HG03103 (cell line): ENCODE measurements around the gene CHMP6.
A peak's percentile ranks its signal among the peaks of the same experiment; 100 is the strongest.
"Not testable (repeated sequence)": the region's sequence is repeated elsewhere in the genome, so short reads cannot be mapped to it uniquely, and the experiment has no call there.

ENCODE experiments used
- ATAC-seq: cut with Tn5 transposase; IDR thresholded peaks from one replicate; pipeline ENCODE4 v1.9.1; 2021; ENCODE audit warnings: low read depth; ENCODE audit not compliant: unreplicated experiment

CHMP6 gene

DNA sequence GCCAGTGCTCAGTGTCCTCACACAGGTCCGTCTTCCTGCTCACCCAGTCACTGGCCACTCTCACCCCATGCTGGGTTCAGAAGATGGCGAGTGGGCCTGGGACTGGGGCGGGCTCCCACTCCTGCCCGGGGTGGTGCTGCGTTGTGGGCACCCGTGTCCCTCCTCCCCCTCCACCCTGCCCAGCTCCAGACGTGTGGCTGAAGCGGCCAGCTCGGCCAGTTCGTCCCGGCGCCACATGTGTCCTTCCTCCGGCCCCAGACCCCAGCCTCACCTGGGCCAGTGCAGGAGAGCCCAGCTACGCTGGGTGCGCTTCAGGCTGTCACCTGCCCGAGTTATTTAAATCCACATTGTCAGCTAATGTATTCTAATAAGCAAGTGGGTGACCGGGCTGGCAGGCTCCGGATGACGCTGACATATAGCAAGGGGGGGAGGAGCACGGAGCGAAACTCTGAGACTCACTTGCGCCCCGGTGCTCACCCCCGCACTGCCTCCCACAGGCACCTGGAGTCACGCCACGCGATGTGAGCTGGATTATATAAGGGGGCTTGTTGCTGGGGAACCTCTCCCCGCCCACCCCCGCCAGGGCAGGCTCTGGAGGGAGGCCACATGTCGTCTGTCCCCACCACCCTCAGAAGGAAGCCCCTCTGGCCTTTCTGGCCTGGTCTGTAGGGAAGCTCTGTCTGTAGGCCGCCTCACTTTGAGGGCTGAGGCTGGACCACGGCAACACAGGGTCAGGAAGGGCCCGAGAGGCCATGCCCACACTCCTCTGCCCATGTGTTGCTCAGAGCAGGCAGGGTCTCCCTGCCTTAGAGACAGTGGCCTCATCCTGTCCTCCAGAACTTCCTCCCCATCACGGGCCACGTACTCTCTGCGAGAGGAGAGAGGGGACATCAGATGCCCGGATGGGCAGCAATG, 36.2 kb downstream of the CHMP6 start:
- ATAC-seq: no peak

DNA sequence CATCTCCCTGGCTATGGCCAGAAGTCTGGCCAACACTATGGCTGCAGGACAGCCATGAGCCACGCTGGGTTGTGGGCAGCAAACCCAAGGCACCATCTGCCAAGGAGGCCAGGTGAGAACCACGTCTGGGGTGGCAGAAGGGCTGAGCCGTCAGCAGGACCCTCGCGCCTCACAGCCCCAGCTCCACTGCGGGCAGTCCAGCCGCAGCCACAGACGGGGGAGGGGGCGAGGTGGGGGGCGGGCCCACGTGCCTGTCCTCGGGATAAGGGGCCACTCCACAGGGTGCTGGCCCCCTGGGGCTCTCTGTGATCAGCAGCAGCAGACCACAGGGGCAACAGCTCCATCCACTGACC, 36.8 kb downstream of the CHMP6 start:
- no peak for ATAC-seq

DNA sequence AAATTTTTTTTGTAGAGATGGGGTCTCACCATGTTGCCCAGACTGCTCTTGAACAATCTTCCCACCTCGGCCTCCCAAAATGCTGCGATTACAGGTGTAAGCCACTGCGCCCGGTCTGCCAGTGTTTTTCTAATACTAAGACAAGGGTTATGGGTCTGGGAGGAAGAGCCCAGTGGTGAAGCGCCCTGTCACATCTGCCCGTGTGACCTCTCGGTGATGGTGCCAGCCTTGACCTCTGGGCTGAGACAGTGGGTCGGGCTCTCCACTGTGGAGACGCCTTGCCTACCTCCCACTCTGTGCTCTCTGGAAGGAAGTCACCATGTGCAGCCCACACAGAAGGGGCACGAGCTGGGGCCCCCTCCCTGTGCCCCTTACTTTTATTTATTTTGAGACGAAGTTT, 38.2 kb downstream of the CHMP6 start:
- ATAC-seq: no peak

DNA sequence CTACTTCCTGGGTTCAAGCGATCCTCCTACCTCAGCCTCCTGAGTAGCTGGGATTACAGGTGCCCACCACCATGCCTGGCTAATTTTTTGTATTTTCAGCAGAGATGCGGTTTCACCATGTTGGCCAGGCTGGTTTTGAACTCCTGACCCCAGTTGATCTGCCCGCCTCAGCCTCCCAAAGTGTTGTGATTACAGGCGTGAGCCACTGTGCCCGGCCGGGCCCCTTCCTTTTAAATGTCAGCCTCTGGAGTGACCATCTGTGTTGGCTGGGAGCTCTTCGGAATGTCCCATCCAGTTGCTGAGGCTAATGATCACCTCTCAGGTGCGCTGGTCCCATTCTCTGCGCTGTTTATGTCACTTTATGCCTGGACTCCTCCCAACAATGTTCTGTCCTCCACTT, 38.7 kb downstream of the CHMP6 start:
- ATAC-seq: not testable (repeated sequence)

DNA sequence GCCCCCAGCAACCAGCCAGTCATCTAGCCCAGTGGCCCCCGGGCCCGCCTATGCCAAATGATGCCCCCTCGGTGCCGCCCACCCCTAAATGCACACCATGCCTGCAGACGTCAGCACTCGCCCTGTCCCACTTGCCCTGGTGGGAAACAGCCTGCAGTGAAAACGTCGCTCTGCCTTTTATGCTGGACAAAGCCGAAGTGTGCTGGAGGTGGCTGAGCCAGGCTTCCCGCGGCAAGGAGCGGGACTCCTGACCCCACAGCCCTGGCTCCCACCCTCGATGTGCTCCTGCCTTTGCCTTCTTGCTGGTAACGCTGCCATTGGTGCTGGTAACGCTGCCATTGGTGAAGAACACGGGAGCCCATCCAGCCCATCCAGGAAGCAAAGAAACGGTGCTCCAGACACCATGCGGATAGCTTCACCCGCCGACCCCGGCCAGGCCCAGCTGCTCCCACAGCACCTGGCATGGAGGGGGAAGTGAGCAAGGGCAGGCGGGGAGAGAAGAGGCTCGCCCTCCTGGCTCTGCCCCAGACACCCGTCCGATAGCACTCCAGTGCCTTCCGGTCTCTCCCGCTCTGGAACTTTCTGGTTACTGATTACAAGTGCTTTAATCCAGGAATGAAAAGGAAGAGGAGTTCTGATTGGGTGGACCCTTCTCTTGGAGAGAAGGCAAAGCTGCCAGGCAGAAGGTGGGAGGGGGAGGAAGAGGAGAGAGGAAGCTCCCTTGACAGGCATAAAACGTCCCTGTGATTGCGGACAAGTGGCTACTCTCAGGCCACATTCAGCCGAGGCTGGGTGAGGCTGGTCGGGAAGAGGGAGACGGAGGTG, 39.3 kb downstream of the CHMP6 start:
- no peak for ATAC-seq

DNA sequence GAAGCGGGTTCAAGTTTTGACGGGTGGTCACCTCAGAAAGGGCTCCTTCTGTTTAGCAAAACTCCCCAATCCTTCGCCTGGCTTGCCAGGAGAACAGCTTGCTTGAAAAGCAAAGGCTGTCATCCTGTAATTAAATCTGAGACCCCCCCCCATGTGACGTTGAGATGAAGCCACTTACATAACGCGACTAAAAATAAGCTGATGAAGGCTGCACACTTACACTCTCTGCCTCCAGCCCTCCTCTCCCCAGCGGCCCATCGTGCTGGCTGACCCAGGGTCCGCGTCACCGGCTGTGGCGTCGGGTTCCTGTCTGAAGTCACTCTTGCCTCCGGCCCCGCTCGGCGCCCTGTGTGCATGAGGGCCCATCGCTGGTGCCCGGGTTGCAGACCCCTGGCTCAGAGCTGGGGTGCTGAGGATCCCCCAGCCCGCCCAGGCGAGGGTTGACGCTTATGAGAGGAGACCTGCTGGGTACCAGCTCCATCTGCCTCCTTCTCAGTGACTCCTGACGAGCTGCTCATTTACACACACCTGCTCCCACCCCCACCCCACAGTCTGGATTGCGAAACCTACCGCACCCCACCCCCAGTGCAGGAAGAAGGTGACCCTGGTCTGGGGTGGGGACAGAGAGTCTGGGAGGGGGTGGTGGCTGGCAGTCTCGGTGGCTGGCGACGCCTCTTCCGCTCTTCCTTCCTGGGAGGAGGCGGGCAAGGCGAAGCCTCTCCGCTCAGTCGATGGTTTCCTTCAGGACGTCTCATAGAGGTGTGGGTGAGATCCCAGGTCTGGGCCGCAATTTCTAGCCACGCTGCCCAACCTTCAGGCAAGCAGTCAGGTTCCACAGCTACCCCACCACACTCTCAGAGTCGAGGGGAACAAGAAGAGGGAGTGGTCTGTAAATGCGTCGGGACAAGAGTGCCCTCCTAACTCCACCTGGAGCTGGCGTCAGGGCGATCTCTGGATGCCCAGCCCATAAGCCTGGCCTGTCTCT, 40.2 kb downstream of the CHMP6 start:
- ATAC-seq: no peak

DNA sequence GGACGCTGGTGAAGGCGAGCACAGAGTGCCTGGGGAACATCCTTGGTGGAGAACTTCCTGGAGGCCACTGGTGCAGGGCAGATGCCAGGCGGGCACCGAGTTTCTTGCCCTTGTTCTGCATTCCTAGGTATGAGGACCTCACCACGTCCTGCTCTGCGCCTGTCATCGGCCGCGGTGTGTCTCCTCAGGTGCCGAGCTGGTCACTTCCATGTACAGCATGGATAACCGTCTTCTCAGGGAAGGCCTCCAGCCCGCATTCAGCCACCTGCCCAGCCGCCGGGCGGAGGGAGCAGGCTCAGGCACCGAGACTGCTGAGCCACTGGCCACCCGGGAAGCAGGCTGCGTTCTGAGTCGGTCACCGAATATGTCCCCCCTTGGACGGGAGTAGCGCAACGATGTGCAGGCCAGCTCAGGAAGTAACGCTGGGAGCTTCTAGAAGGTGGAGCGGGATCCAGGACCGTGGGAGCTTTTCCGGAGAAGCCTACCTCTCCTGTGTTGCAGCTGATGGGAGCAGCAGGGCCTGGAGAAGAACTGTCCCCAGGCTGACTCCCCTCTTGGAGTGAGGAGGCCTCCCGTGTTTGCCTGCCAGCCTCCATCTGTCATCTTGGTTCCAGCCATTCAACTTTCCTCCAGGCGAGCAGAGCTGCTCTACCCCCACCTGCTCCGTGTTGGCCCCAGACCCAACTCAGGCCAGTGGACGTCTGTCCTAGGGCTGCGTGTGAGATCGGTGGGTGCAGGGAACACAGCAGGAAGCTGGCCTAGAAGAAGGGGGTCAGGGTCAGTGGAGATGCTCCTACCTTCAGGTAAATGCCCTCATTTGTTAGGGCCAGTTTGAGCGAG, 41.2 kb downstream of the CHMP6 start:
- no peak for ATAC-seq

DNA sequence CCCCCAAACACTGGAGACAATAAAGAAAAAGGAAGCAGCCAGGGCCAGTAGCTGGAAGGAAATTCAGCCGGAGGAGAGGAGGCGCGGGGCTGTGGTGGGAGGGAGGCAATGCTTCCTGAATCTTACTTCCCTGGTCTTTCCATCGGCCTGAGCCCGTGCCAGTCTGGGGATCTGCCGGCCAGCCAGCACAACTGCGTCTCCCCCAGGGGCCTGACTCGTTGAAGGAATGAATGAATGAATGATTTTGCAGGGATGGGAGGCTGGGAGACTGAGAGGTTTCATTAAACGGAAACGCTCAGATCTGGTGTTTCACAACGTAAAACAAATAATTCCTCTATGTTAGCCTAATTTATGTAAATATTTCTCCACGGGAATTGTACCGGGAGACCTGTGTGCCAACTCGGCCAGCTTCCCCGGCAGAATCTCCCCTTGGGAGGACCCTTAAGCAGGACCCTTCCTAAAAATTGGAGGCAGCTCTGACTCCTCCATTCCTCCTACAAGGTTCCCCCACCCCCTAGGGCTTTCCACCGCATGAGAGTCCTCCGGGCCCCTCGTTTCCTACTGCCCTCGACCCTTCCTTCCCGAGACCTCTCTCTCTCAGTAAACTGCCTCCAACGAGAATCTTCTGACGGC, 42.0 kb downstream of the CHMP6 start:
- no peak for ATAC-seq

DNA sequence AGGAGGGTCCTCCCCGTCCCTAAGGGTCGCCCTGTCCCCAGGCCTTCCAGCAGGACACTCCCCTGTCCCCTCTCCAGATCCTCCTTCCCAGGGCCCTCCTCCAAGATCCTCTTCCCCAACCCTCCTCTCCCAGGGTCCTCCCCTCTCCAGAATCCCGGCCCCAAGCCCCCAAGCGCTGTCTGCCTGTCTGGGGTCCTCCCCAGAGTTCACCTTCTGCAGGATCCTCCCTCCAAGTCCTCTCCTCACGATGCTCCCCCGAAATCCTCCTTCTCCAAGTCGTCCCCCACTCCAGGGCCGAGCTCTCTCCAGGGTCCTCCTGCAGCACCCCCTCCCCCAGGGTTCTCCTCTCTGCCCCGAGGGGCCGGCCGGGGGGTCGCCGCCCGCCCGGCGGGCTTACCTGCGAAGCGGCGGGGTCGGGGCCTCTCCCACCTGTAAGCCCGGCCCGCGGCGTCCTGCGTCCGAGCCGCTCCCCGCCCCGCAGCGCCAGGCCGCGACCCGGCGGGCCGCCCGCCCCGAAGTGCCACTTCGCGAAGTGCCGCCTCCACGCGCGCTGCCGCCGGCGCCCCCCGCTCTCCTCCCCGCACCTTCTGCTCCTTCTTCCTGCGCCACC, 42.6 kb downstream of the CHMP6 start:
- ATAC-seq: no peak

DNA sequence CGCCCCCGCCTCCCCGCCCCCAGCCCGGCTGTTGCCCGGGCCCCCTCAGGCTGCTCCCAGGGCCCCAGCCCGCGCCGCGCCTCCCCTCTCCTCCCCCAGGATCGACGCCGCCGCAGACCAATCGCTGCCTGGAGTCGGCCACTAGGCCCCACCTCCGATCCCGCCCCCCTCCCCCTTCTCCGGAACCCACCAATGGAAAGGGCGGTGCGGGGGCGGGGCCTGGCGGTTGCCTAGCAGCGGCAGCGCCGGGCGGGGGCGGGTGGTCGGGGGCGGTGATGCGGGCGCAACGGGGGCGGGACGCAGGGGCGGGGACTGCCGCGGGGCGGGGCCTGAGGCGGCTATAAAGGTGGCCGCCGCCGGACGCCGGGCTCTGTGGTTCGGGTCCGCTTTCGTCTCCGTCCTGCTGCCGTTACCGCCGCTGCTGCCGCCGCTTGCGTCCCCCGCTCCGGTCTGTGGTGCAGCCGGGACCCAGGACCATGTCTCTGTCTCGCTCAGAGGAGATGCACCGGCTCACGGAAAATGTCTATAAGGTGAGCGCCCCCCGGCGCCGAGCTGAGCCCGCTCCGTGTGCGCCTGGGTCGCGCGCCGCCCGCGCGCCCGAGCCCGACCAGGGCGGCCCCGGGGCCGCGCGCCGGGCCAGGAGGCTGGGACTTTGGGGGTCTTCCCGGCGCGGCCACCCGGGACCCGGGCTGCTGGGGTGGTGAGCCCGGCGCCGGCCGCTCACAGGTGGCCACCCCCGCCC, 43.3 kb downstream of the CHMP6 start, which contains the start of gene BAIAP2:
Gene BAIAP2 (plus strand): TSS at position 373 of the 742 bp plus-strand sequence. CDS start 104 bp downstream, at position 477.
- peak; percentile 48 for ATAC-seq

DNA sequence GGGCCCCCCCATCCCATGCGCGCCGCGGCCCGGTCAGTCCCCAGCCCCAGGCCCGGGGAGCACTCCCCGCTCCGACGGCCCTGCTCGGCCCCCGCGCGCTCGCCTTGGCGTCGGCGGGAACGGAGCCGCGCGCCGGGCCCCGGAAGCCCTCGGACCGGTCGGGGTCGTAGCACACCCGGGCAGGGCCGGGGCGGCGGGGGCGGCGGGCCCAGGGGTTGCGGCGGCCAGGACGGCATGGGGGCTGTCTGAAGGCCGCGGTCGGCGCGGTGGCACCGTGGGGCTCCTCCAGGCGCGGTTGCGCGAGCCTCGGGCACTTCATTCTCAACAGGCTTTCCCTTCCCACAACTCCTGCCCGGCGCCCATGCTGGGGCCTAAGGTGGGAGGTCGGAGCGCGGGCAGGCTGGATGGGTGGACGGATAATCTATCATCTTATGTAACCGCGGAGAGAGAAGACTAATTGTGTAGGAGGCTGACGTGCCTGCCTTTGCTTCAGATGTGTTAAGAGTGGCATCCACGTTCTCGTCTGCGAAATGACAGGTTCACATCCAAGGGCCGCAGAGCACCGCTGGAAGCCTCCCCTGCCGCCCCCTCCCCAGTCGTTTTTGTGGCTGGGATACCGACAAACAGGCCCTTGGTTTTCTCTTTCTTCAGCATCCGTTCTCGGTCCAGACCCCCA, 44.0 kb downstream of the CHMP6 start:
- ATAC-seq: peak; percentile 16

DNA sequence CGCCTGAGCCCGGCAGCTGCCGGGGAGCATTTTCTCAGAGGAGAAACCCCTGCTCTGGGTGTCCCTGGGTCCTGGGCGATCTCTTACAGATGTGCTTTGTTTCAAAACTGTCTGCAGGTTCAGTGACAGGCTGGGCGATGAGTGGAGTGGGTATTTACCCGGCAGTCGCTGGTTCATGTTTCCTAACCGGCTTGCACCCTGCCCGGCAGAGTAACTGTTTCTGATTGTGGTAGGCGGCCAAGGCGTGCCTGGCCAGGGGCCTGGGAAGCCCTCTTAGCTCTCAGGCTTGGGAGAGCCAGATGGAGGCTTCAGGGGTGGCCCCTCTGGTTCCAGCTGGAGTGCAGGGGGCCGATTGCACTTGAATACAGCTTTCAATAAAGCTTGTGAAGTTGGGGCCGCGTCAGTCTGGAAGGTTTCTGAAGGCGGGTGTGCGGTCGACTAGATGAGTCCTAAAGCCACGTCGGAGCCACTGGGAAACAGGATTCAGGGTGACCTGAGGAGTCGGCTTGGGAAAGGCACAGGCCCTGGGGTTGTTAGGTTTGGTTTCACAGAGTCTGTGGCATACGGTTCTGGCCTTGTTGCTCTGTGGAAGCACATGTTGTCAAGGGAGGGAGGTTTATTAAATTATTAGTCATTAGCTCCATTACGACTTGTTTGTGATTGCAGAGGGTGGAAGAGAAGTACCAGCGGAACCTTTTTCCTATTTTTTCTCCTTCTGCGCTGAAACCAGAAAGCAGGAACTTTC, 44.7 kb downstream of the CHMP6 start:
- ATAC-seq: no peak

DNA sequence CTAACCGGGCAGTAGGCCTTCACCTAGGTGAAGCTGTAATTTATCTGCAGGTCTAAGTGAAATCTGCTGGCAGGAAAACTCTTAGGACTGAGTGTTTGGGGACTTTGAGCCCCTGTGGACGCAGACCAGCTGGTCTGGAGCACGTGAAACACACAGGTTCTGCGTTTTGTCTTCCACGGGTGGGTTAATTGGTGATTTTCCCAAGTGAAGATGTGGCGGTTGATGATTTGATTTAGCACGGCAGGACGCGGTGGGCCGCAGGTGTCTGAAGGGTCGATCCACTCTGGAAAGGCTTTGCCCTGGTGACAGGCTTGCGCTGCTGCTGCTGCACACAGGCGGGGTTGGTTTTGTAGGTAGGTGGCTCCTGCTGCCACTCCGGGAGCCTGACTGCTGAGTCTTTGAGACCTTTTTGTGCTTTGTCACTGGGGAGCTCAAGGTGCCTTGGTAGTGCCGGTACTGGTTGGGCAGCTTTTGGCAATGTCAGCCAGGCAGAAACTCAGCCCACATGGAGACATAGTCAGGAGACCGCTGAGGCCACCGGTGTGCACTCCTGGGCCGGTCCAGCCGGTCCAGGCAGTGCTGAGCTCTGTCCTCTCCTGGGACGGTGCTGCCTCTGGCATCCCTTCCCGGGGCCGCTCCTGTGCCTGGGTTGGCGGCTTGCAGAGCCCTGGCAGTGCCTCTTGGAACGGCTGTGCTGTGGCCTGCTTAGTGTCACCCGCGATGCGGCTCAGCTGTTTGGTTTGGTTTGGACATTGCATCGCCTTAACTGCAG, 45.6 kb downstream of the CHMP6 start:
- no peak for ATAC-seq

DNA sequence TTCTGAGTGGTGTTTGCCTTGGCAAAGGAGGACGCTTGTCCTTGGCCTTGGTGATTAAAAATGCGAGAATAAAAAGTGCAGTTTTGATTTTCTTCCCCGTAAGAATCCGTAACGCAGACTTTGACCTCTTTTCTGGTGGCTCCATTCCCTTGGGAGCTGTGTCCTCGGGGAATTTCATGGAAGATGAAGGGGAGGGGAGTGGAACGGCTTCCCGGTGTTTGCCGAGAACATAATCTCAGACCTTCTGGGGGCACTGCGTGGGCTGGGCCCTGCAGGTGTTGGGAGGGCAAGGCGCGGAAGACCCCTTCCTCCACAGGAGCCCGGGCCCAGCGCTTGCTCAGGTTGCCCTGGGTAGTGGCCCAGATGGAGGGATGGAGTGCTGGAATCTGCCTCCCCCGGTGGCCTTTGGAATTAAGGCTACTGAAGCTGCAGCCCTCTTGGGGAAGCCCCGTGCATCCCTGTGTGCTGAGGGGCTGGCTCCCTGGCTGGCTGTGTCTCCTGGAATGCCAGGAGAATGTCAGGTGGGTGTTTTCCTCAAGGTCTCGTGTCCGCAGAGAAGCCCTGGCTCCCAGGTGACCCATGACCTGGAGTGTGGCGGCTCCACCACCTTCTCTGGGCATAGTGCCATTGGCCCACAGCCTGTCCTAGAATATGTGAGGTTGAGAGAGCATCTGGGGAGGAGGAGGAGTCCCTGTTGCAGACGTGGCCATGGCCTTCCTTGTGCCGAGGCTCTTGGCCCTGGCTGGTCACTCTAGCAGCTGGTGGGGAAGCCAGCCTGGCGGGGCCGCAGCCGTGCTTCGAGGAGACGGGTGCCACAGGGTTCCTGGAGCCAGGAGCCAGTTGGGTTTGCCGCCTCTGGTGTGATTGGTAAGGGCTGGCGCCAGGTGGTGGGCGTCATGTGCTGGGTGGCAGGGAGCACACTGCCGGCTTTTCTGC, 46.4 kb downstream of the CHMP6 start:
- ATAC-seq: no peak

DNA sequence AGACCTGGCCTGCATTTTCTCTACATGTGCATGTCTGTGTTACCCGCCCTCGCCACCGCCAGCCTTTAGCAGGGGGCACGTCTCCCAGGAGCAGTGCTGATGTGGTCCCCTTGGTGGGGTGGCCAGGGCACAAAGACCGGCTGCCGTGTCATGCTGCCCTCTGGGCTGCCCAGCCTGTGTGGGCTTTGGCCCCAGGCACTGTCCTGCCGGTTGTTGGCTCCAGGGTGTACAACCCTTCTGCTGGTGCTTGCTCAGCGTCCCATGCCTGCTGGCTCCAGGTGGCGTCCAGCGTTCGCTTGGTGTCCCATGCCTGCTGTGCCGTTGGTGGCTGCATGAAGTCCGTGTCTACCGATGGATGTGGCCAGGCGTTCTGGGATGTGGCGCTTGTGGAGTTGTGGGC, 47.5 kb downstream of the CHMP6 start:
- no peak for ATAC-seq
